NCI-H146 treated with DMSO at 0.1 percent for 48 hours (cell line): ENCODE data around the gene CYP17A1.
"Not testable (repeated sequence)": the region's sequence is repeated elsewhere in the genome, so short reads cannot be mapped to it uniquely, and the experiment has no call there.

Source experiments
- DNase-seq: peaks from one replicate; lab custom pipeline; 2025; ENCODE audit not compliant: unreplicated experiment; lab: John Stamatoyannopoulos, UW

CYP17A1 gene

GRCh38 chr10:102837230-102837721, at the start of gene CYP17A1:
Gene CYP17A1 (minus strand): TSS chr10:102837413. CDS start chr10:102837361, 52 bp downstream.
- DNase-seq = no peak

- DNase-seq = no peak
Measured at GRCh38 chr10:102880256-102880655, 43.0 kb upstream of the CYP17A1 start.

- no peak for DNase-seq
Measured at GRCh38 chr10:102878629-102879028, 41.4 kb upstream of the CYP17A1 start.

GRCh38 chr10:102876747-102877153, 39.5 kb upstream of the CYP17A1 start:
- peak; percentile 89 for DNase-seq

- no peak for DNase-seq
Measured at GRCh38 chr10:102872163-102872562, 35.0 kb upstream of the CYP17A1 start.

GRCh38 chr10:102870221-102870620, 33.0 kb upstream of the CYP17A1 start:
- no peak for DNase-seq

GRCh38 chr10:102869258-102870198, 32.3 kb upstream of the CYP17A1 start, which contains the start of gene AS3MT:
Gene AS3MT (plus strand): TSS chr10:102869470. CDS start chr10:102869593, 123 bp downstream.
- DNase-seq = peak; percentile 17

- no peak for DNase-seq
Measured at GRCh38 chr10:102868911-102869257, 31.7 kb upstream of the CYP17A1 start.

GRCh38 chr10:102865620-102866019, 28.4 kb upstream of the CYP17A1 start:
- no peak for DNase-seq

GRCh38 chr10:102863660-102864059, 26.4 kb upstream of the CYP17A1 start:
- no peak for DNase-seq

- DNase-seq = no peak
Measured at GRCh38 chr10:102859911-102860310, 22.7 kb upstream of the CYP17A1 start.

GRCh38 chr10:102856758-102857424, 19.7 kb upstream of the CYP17A1 start:
- DNase-seq = no peak

GRCh38 chr10:102855731-102856436, 18.7 kb upstream of the CYP17A1 start:
- DNase-seq = not testable (repeated sequence)

- not testable (repeated sequence) for DNase-seq
Measured at GRCh38 chr10:102853237-102853636, 16.0 kb upstream of the CYP17A1 start.

GRCh38 chr10:102850025-102850518, 12.9 kb upstream of the CYP17A1 start:
- DNase-seq = no peak

GRCh38 chr10:102845352-102845902, 8.2 kb upstream of the CYP17A1 start:
- DNase-seq = no peak

- DNase-seq = not testable (repeated sequence)
Measured at GRCh38 chr10:102844190-102844776, 7.1 kb upstream of the CYP17A1 start.

- not testable (repeated sequence) for DNase-seq
Measured at GRCh38 chr10:102843139-102843538, 5.9 kb upstream of the CYP17A1 start.

- DNase-seq = no peak
Measured at GRCh38 chr10:102841827-102842345, 4.7 kb upstream of the CYP17A1 start.
